Upper lobe of right lung (tissue), 1 donor: ENCODE data around the gene NCMAP. TPM values are rescaled to one million over a fixed set of nuclear protein-coding genes. Genes with fewer than 3 reads are reported as not detected.

Source experiments
- ATAC-seq: fragments of 200-7000 bp; cut with Tn5 transposase; one replicate; pipeline ENCODE4 v1.9.1; 2020; ENCODE audit warnings: mild to moderate bottlenecking, moderate library complexity
- DNase-seq: peaks from one replicate; pipeline ENCODE4 v3.0.0-alpha.2; 2020
- H3K27ac ChIP-seq: fragments of 200-600 bp; one replicate; pipeline ENCODE4 v1.8.0; 2022
- H3K27me3 ChIP-seq: fragments of 200-600 bp; one replicate; pipeline ENCODE4 v1.8.0; 2022; ENCODE audit warnings: mild to moderate bottlenecking
- H3K36me3 ChIP-seq: fragments of 200-600 bp; one replicate; pipeline ENCODE4 v1.8.0; 2022
- H3K4me1 ChIP-seq: fragments of 200-600 bp; one replicate; pipeline ENCODE4 v1.8.0; 2022
- H3K4me3 ChIP-seq: fragments of 200-600 bp; one replicate; pipeline ENCODE4 v1.8.0; 2022; ENCODE audit warnings: mild to moderate bottlenecking
- H3K9me3 ChIP-seq: fragments of 200-600 bp; one replicate; pipeline ENCODE4 v1.8.0; 2022
- CTCF ChIP-seq: fragments of 200-600 bp; IDR thresholded peaks from one replicate; pipeline ENCODE4 v1.8.0; 2022; ENCODE audit warnings: antibody characterized with exemption
- intact Hi-C: fragments of 100-400 bp; cut with DNase I; formaldehyde crosslinking; loops from one replicate; pipeline ENCODE4 v1.11.0; 2022
- total RNA-seq: library from RNA; stranded (reverse); fragmentation: NEBNext Ultra II Directional; extraction: Animal tissue kit (Norgen Biotek cat#: 25700); gene quantifications from one replicate; pipeline ENCODE4 v1.2.1, GENCODE V29; 2021
- donor health status: DM: no; HTN: yes; CAD: no; lungs with severe emphysema.

NCMAP gene
- total RNA-seq, 1 donor from 2014 or later = 10.7 TPM

GRCh38 chr1:24641646-24642151, 85.8 kb downstream of the NCMAP start:
- intact Hi-C loops = no loop called here
- Histone ChIP-seq H3K36me3 (peaks cover 14% of the 10 kb centered on the region), H3K9me3 (no peaks in the 10 kb centered on the region), H3K27ac (peak overlapping the region; percentile 99), H3K4me1 (peaks cover 28% of the 10 kb centered on the region), H3K27me3 (no peaks in the 10 kb centered on the region), H3K4me3 (peak overlapping the region; percentile 76)
- ATAC-seq = no peak
- no peak for TF ChIP-seq CTCF
- peak; percentile 77 for DNase-seq

GRCh38 chr1:24642481-24643362, 86.8 kb downstream of the NCMAP start, which contains the start of gene SRRM1:
Gene SRRM1 (plus strand): TSS chr1:24643302. CDS start chr1:24643327, 25 bp downstream.
- intact Hi-C loops = no loop called here
- peak; percentile 97 for ATAC-seq

GRCh38 chr1:24643363-24644099, 87.6 kb downstream of the NCMAP start:
- TF ChIP-seq CTCF = no peak
- ATAC-seq = peak; percentile 37
- peak; percentile 84 for DNase-seq
- Histone ChIP-seq H3K27ac (peak overlapping the region; percentile 86), H3K4me1 (peaks cover 28% of the 10 kb centered on the region), H3K36me3 (peaks cover 32% of the 10 kb centered on the region), H3K4me3 (peak overlapping the region; percentile 76), H3K27me3 (no peaks in the 10 kb centered on the region), H3K9me3 (no peaks in the 10 kb centered on the region)
- intact Hi-C loops = no loop called here

More at GRCh38 chr1:24642481-24643362, 86.8 kb downstream of the NCMAP start, which contains the start of gene SRRM1:
- Histone ChIP-seq H3K27ac (peak within 1 kb of the TSS; percentile 99), H3K36me3 (peaks cover 24% of the 10 kb centered on the region), H3K4me1 (peaks cover 28% of the 10 kb centered on the region), H3K9me3 (no peaks in the 10 kb centered on the region), H3K27me3 (no peaks in the 10 kb centered on the region), H3K4me3 (peak within 1 kb of the TSS; percentile 76)
- no peak for TF ChIP-seq CTCF
- peak; percentile 99 for DNase-seq

- peaks cover 37% of the 10 kb centered on the region for H3K36me3 ChIP-seq
- no peaks in the 10 kb centered on the region for H3K9me3 ChIP-seq
- H3K27ac ChIP-seq = peak overlapping the region; percentile 86
- ATAC-seq (no peak), DNase-seq (no peak)
- peaks cover 28% of the 10 kb centered on the region for H3K4me1 ChIP-seq
- TF ChIP-seq CTCF = no peak
- intact Hi-C loops = no loop called here
- H3K4me3 ChIP-seq = peak overlapping the region; percentile 76
- H3K27me3 ChIP-seq = no peaks in the 10 kb centered on the region
These were observed 88.2 kb downstream of the NCMAP start for GRCh38 chr1:24644100-24644384.

GRCh38 chr1:24648919-24649318, 93.0 kb downstream of the NCMAP start:
- DNase-seq (no peak), ATAC-seq (no peak)
- peaks cover 86% of the 10 kb centered on the region for H3K36me3 ChIP-seq
- H3K27me3 ChIP-seq = no peaks in the 10 kb centered on the region
- no peak for TF ChIP-seq CTCF
- peaks cover 22% of the 10 kb centered on the region for H3K4me1 ChIP-seq
- no peaks in the 10 kb centered on the region for H3K9me3 ChIP-seq
- no peak overlapping the region for H3K4me3 ChIP-seq
- H3K27ac ChIP-seq = no peak overlapping the region
- intact Hi-C loops = no loop called here
